MG63 (cell line): ENCODE data around the gene GNG14. TPM values are rescaled to one million over a fixed set of nuclear protein-coding genes. Genes with fewer than 3 reads are reported as not detected.

Experiments
- DNase-seq: peaks from one replicate; pipeline ENCODE4 v3.0.0-alpha.2; 2020
- H3K27me3 ChIP-seq: fragments of 250-450 bp; sonication (Bioruptor Pico); 2 replicates; pipeline ENCODE4 v1.5.1; 2020; ENCODE audit warnings: mild to moderate bottlenecking, moderate library complexity
- H3K36me3 ChIP-seq: fragments of 250-450 bp; sonication (Bioruptor Pico); 2 replicates; pipeline ENCODE4 v1.5.1; 2020; ENCODE audit warnings: mild to moderate bottlenecking, moderate library complexity
- H3K4me3 ChIP-seq: fragments of 250-450 bp; sonication (Bioruptor Pico); 2 replicates; pipeline ENCODE4 v1.5.1; 2020; ENCODE audit warnings: mild to moderate bottlenecking, moderate library complexity
- H3K9me3 ChIP-seq: fragments of 250-450 bp; sonication (Bioruptor Pico); 2 replicates; pipeline ENCODE4 v1.5.1; 2020; ENCODE audit warnings: mild to moderate bottlenecking, moderate library complexity
- total RNA-seq: library from RNA; depleted of rRNA; stranded (reverse); fragments of >200 nt; shearing (Covaris generic); gene quantifications from 2 replicates; pipeline ENCODE4 v1.2.3, GENCODE V29; 2014; ENCODE audit warnings: low replicate concordance; rRNA removed

The GNG14 gene
- total RNA-seq, 1 experiment from 2014 or later: not detected

DNA sequence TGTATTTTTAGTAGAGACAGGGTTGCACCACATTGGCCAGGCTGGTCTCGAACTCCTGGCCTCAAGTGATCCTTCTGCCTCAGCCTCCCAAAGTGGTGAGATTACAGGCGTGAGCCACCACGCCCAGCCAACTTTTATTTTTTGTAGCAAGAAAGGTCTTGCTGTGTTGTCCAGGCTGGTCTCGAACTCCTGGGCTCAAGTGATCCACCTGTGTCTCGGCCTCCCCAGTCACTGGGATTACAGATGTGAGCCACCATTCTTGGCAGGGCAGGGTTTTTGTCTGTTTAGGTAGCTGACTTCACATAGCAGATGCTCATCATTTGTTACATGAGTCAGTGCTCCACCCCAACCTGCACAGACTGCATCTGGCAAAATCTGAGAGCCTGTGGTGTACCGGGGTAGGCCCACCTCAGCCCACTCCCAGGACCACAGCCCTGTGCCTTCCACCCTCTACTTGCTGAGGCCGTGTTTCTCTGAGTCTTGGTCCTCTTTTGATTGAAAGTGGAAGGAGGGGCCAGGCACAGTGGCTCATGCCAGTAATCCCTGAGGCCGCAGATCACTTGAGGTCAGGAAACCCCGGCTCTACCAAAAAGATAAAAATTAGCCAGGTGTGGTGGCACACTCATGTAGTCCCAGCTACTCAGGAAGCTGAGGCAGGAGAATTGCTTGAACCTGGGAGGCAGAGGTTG lies 40.1 kb downstream of the GNG14 start:
- Histone ChIP-seq H3K36me3 (peaks cover 74% of the 10 kb centered on the region), H3K9me3 (no peaks in the 10 kb centered on the region), H3K4me3 (no peak overlapping the region), H3K27me3 (no peaks in the 10 kb centered on the region)
- DNase-seq: no peak

DNA sequence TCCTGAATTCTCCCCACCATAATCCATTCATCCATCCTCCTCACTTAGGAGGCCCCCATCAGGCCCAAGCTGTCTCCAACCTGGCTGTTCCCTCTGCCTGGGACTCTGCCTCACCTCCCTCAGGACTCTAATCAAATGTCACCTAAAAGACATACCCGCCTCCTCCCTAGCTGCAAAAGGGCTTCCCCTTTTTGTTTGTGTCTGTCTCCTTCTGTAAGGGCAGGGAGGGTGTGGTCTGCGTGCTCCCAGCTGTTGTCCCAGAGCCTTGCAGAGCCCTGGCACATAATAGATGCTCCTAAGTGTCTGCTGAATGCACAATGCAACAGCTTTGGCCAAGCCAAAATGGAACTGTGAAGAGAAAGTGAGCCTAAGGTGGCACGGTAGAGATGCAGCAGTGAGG lies 42.3 kb downstream of the GNG14 start:
- Histone ChIP-seq H3K27me3 (no peaks in the 10 kb centered on the region), H3K4me3 (no peak overlapping the region), H3K36me3 (peaks cover 82% of the 10 kb centered on the region), H3K9me3 (no peaks in the 10 kb centered on the region)
- DNase-seq: no peak

DNA sequence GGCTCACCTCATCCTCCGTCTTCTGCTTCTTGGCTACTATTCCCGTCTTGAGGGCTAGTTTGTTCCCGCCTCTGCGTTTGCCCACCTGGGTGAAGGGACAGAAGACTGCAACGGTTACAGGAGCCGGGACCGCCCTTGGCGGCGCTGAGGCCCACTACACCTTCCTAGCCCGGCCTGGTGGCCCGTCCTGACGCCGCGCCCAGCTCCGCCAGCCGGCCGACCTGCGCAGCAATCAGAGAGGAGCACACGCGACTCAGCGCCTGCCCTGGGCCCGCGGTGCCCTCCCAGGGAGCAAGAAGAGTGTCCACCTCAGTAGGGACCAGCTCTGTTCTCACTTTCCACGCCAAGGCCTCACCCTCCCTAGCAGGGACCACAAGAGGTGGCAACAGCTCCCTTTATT lies 43.5 kb downstream of the GNG14 start:
- H3K9me3 ChIP-seq: no peaks in the 10 kb centered on the region
- H3K27me3 ChIP-seq: no peaks in the 10 kb centered on the region
- H3K4me3 ChIP-seq: no peak overlapping the region
- peaks cover 79% of the 10 kb centered on the region for H3K36me3 ChIP-seq
- DNase-seq: no peak

DNA sequence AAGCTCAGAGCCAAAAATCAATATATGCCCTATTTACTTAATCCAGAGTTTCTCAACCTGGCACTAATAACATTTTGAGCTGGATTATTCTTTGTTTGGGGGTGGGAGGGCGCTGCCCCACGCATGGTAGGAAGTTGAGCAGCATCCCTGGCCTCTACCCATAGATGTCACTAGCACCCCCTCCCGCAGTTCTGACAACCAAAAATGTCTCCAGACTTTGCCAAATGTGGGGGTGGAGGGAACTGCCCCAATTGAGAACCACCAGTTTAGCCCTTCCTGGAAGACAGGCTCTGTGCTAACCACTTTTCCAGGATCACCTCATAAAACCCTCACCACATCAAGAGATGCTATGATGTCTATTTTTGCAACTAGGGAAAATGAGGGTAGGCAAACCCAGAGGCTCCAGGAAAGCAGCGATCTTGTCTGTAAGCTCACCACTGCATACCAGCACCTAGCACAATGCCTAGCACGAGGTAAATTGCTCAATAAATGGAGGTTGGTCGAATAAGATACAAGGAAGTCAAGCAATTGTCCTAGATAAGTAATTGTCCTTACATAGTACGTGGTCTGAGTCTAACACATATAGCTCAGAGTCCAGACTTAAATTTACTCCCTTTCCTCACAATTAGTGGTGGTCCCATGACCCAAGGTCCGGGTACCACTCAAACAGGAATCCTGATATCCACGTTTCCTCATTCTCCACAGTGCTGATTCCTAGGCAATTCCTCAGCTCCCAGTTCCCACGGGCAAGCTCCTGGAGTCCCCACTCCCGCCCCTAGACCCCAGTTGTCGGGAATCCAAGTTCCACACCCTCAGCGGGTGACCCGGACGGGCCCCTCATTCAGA lies 45.8 kb downstream of the GNG14 start:
- no peaks in the 10 kb centered on the region for H3K9me3 ChIP-seq
- DNase-seq: peak; percentile 74
- H3K4me3 ChIP-seq: peak overlapping the region; percentile 97
- H3K36me3 ChIP-seq: peaks cover 61% of the 10 kb centered on the region
- no peaks in the 10 kb centered on the region for H3K27me3 ChIP-seq

DNA sequence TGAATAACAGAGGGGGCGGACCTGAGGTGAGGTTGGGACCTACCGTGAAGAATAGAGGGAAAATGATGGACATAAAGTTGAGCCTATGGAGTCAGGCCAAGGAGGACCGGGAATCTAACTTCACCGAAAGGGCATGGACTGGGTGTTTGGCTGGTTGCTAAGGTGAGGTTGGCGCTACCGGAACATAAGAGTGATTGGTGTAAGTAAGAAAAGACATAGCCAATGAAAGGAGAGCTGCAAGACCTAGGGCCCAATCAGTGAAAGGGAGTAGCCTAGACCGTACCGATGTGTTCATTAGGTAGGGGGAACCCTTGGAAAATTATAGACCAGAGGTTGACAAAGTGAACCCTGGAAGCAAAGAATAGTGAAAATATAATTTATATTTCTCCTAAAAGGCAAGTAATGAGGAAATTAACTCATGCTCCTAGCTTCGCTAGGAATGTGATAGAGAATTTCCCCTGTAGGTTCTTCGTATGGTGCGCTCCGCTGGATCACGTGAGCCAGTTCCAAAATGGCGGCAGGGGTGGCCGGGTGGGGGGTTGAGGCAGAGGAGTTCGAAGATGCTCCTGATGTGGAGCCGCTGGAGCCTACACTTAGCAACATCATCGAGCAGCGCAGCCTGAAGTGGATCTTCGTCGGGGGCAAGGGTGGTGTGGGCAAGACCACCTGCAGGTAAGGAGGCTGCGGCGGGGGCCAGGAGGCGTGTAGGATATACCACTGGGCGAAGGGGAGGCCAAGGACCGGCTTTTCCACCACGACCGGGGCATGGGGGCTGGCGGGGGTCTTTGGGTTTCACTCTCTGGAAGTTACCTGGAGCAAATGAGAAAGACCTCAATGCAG lies 49.4 kb downstream of the GNG14 start, which contains the start of gene GET3:
Gene GET3 (plus strand): TSS at position 503 of the 840 bp plus-strand sequence. CDS start 9 bp downstream, at position 512.
- H3K4me3 ChIP-seq: peak within 1 kb of the TSS; percentile 77
- H3K9me3 ChIP-seq: no peaks in the 10 kb centered on the region
- peaks cover 50% of the 10 kb centered on the region for H3K36me3 ChIP-seq
- no peaks in the 10 kb centered on the region for H3K27me3 ChIP-seq
- peak; percentile 100 for DNase-seq

DNA sequence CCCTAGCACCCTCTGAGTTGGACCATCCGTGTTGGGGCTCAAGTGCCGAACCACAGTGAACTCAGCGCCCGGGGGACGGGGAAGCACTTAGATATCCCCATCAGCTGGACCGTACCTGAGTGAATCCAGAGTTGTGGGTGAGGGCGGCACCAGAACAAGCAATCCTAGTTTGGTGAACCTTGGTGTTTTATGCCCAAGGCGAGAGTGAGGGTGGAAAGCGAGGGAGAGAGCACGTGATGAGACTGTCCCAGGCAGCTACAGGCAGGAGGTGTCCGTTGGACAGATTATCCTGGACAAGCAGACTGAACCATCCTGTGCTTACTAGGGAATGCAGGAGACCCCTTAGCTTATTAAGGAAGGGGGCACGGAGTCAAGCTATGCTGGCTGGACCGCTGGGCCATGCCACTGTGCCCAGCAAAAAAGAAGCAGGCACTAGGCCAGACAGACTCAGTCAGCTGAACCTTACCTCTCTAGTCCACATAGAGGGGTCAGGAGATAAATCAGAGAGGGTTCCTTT lies 50.1 kb downstream of the GNG14 start:
- no peaks in the 10 kb centered on the region for H3K9me3 ChIP-seq
- H3K36me3 ChIP-seq: peaks cover 45% of the 10 kb centered on the region
- H3K4me3 ChIP-seq: peak overlapping the region; percentile 77
- no peak for DNase-seq
- H3K27me3 ChIP-seq: no peaks in the 10 kb centered on the region

Other genes with a start within 250 kb of the GNG14 start
- 3.2 and 5.5 TPM in 2 replicates for gene ZNF443, start 247.0 kb upstream of the GNG14 start, total RNA-seq
- 1.9 and 3.6 TPM in 2 replicates for gene ZNF709, start 203.2 kb upstream of the GNG14 start, total RNA-seq
- gene ZNF564, start 136.5 kb upstream of the GNG14 start, total RNA-seq: 2.0 and 6.4 TPM in 2 replicates
- 4.3 and 5.4 TPM in 2 replicates for gene ZNF490, start 77.2 kb upstream of the GNG14 start, total RNA-seq
- gene ZNF791, start 77.1 kb upstream of the GNG14 start, total RNA-seq: 11.7 and 13.6 TPM in 2 replicates
- 37.5 and 91.0 TPM in 2 replicates for gene MAN2B1, start 21.3 kb upstream of the GNG14 start, total RNA-seq
- gene WDR83, start 21.2 kb upstream of the GNG14 start, total RNA-seq: 9.9 and 18.8 TPM in 2 replicates
- gene DHPS, start 6.1 kb upstream of the GNG14 start, total RNA-seq: 127 and 140 TPM in 2 replicates
- 31.3 and 46.1 TPM in 2 replicates for gene FBXW9, start 8.6 kb downstream of the GNG14 start, total RNA-seq
- gene TNPO2, start 35.9 kb downstream of the GNG14 start, total RNA-seq: 83.5 and 84.5 TPM in 2 replicates
- gene TRIR, start 46.7 kb downstream of the GNG14 start, total RNA-seq: 816 and 999 TPM in 2 replicates
- 273 and 316 TPM in 2 replicates for gene GET3, start 49.5 kb downstream of the GNG14 start, total RNA-seq
- 0.30 TPM in 1 of 2 replicates, not detected in the other for gene BEST2, start 63.8 kb downstream of the GNG14 start, total RNA-seq
- gene HOOK2, start 87.6 kb downstream of the GNG14 start, total RNA-seq: 23.1 and 48.2 TPM in 2 replicates
- 82.5 and 125 TPM in 2 replicates for gene JUNB, start 103.5 kb downstream of the GNG14 start, total RNA-seq
- gene PRDX2, start 113.8 kb downstream of the GNG14 start, total RNA-seq: 279 and 325 TPM in 2 replicates
- 0.99 TPM in 1 of 2 replicates, not detected in the other for gene THSD8, start 114.1 kb downstream of the GNG14 start, total RNA-seq
- gene RNASEH2A, start 118.6 kb downstream of the GNG14 start, total RNA-seq: 153 and 219 TPM in 2 replicates
- gene RTBDN, start 146.6 kb downstream of the GNG14 start, total RNA-seq: 0.95 TPM in 1 of 2 replicates, not detected in the other
- gene MAST1, start 150.5 kb downstream of the GNG14 start, total RNA-seq: 3.4 and 9.8 TPM in 2 replicates
- gene DNASE2, start 193.5 kb downstream of the GNG14 start, total RNA-seq: 23.1 and 38.1 TPM in 2 replicates
- gene KLF1, start 199.2 kb downstream of the GNG14 start, total RNA-seq: not detected in 2 replicates
- 44.1 and 86.8 TPM in 2 replicates for gene GCDH, start 203.2 kb downstream of the GNG14 start, total RNA-seq
- 1.7 and 2.4 TPM in 2 replicates for gene SYCE2, start 231.3 kb downstream of the GNG14 start, total RNA-seq
- 184 and 410 TPM in 2 replicates for gene FARSA, start 245.7 kb downstream of the GNG14 start, total RNA-seq